ENCODE measurements around the gene ANAPC5. TPM values are rescaled to one million over a fixed set of nuclear protein-coding genes. Genes with fewer than 3 reads are reported as not detected.
"Not testable (repeated sequence)": the region's sequence is repeated elsewhere in the genome, so short reads cannot be mapped to it uniquely, and the experiment has no call there.

Gene ANAPC5
- polyA plus RNA-seq, 12 donors = 96.6 to 163 (median 120) TPM; not detected in 1

DNA sequence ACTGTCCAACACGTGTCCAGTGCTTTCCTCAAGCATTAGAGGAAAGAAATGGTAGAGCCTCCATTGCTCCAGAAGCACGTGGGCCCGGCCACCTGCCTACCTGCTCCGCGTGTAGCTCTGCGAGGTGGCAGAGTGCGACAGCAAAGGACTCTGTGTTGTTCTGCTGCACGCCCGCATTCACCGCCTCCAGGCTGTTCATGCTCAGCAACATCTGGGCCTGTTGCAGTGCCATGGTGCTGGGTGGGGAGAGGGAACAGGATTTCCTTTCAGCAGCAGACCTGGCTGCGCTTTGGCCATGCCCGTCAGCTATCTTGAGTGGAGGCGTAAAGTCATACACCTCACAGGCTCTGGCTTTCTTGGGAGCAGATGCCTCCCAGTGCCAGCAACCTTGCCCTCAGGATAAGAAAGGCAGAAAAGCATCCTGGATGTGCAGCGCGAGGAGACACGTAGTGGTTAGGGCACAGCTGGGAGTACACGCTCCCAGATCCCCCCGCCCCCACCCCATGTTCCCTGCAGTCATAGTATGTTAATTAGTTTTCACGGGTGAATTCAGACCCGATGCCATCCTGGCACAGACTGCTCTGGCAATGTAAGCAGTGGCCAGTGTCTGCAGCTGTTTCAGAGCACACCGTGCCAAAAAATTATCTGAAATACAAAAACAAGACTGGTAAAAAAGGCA, 25.1 kb downstream of the ANAPC5 start:
- DNase-seq = peak; percentile 11

DNA sequence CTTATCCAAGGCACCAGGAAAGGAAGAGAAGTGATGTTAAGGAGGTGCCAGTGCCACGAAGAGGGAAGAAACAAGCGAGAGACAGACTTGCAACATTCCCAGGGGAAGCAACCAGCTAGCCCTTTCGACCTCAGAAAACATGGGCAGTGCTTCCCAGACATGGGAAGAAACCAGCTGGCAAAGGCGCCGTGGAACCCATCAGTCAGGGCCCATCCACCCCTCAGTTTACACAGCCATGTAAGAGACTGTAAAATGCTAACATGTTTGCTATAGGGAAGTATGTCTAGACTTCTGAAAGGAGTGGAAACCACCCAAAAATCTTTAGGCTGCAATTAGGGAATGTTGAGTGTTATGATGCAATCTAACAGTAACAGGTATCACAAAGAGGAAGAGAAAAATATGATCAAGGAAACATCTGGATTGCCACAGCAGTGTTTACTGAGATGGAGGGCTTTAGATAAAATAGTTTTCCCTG, 26.3 kb downstream of the ANAPC5 start:
- DNase-seq = no peak

- DNase-seq = no peak
Measured at GRCh38 chr12:121323908-121324307, 28.3 kb downstream of the ANAPC5 start.

DNA sequence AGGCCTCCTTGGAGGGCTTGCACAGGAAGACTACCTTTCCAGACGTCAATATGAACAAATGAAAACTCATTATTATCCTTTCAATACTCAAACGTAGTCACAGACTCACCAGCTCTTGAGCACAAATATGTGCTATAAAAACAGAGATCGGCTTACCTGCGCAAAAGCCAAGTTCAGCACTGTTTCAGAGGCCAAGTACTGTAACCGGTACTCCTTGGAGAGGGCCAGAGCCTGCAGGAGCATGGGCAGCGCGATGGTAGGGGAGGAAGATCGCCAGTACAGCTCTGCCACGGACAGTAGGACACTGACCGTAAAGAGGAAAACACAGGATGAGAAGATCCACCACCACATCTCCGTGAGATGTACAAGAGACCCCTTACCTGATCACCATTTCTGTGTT, 34.1 kb downstream of the ANAPC5 start:
- DNase-seq = no peak

- DNase-seq = no peak
Measured at GRCh38 chr12:121314431-121314830, 37.8 kb downstream of the ANAPC5 start.

DNA sequence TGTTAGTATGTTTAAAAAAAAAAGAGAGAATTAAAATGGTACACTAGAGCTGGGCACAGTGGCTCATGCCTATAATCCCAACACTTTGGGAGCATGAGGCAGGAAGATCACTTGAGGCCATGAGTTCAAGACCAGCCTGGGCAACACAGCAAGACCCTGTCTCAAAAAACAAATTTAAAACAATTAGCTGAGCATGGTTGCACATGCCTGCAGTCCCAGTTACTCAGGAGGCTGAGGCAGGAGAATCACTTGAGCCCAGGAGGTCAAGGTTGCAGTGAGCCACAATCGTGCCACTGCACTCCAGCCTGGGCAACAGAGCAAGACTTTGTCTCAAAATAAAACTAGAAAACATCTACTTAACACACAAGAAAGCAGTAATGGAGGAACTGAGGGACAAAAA, 42.0 kb downstream of the ANAPC5 start:
- DNase-seq = not testable (repeated sequence)

DNA sequence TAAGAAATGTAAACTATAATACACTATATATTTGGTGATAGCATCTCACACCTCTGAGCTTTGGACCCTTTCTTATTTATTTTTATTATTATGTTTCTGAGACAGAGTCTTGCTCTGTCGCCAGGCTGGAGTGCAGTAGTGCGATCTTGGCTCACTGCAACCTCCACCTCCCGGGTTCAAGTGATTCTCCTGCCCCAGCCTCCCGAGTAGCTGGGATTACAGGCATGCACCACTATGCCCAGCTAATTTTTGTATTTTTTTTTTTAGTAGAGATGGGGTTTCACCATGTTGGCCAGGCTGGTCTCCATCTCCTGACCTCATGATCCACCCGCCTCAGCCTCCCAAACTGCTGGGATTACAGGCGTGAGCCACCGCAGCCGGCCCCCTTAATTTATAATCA, 44.8 kb downstream of the ANAPC5 start:
- not testable (repeated sequence) for DNase-seq

DNA sequence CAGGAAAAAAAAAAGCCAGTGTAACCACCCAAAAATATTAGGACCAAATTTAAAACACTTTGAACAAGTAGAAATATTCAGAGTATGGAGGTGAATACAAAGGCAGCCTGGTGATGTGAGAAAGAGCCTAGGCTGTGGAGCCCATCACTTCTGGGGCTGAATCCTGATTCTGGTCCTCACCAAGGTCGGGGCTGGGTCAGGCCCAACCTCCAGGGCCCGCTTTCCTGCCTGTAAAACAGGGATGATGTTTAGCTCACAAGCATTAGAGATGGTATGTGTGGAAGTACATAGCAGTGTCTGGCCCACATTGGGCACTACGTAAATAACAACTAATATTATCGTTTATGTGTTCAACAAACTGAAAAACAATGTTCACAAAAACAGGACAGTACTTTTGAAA, 47.9 kb downstream of the ANAPC5 start:
- no peak for DNase-seq

DNA sequence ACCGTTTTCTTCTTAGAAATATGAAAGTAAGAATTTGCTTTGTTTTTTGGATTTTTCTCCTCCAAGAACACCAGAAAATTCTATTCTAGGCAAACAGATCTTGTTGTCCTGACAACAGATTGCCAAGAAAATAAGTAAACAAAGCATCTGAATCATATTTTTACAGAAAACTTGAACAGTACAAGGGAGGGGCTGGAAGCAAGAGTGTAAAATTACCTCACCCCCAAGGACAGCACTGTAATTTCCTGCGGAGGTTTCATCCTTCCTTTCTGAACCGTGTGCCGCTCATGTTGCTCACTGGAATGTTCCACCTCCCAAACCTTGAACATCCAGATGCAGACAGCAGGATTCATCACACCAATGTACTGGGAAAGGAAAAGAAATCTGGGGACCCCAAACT, 50.3 kb downstream of the ANAPC5 start:
- no peak for DNase-seq

DNA sequence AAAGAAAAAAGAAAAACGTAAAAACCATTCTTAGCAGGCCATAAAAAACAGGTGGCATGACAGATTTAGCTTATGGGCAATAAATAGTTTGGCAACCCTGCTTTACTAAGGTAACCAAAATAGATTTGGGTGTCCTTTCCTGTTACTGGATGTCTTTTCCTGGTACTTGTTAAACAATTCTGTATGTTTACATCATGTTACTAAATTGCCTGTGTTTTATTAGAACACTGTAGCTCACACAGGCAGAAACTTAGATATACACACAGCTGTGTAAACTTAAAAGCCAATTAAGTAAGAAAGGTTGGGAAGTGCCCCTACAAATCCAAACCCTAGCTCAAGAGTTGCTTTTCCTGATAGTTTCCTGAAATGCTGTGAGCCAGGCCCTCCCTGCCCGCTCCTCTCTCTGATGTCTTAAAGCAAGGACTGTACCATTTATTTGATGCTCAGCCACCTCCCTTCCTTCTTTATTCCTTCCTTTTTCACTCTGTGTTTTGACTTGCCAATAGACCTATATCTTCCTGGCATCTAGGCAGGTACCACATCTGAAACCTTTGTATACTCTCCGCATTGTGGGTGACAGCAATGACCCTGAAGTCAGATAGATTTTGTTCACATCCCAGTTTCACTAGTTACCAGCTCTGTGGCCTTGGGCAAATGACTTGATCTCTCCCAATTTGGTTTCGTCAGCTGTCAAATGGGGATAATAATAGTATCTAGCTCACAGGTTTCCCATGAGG, 52.0 kb downstream of the ANAPC5 start:
- DNase-seq = no peak

DNA sequence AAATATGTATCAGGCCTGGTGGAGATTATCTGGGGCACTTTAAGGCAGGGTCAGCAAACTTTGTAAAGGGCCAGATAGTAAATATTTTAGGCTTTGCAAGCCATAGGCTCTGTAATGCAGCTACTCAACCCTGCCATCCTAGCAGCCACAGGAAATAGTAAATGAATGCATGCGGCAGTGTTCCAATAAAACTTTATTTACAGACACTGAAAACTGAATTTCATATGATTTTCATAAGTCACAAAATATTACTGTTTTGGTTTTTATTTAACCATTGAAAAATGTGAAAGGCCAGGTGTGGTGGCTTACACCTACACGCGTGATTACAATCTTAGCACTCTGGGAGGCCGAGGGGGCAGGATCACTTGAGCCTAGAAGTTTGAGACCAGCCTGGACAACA, 52.5 kb downstream of the ANAPC5 start:
- no peak for DNase-seq

GRCh38 chr12:121298411-121298810, 53.8 kb downstream of the ANAPC5 start:
- not testable (repeated sequence) for DNase-seq

DNA sequence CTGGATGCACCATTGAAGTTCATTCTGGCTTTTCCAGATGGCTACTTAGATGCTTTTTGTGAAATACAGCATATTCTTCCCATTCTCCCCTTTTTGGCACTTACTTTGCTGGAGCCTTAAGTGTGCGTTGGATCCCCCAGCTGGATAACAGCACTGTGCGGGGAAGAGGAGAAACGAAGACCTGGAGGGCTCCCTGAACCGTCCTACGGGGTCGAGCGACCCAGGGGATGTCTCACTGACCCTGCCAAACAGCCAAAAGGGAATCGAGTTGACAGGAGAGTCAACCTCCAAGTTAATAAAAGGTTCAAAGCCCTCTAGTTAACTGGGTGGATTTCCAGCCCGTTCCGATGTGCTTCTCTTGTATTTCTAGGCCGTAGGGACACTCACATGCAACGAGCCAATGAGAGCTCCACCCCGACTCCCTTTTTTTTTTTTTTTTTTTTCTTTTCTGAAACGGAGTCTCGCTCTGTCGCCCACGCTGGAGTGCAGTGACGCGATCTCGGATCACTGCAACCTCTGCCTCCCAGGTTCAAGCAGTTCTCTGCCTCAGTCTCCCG, 54.7 kb downstream of the ANAPC5 start:
- no peak for DNase-seq

GRCh38 chr12:121296618-121297434, 55.4 kb downstream of the ANAPC5 start, which contains the start of gene CAMKK2:
CAMKK2 (minus strand) TSS chr12:121296709; CDS start chr12:121274526, 22,183 bp downstream.
- peak; percentile 78 for DNase-seq

- no peak for DNase-seq
Measured at GRCh38 chr12:121295746-121296617, 56.2 kb downstream of the ANAPC5 start.

DNA sequence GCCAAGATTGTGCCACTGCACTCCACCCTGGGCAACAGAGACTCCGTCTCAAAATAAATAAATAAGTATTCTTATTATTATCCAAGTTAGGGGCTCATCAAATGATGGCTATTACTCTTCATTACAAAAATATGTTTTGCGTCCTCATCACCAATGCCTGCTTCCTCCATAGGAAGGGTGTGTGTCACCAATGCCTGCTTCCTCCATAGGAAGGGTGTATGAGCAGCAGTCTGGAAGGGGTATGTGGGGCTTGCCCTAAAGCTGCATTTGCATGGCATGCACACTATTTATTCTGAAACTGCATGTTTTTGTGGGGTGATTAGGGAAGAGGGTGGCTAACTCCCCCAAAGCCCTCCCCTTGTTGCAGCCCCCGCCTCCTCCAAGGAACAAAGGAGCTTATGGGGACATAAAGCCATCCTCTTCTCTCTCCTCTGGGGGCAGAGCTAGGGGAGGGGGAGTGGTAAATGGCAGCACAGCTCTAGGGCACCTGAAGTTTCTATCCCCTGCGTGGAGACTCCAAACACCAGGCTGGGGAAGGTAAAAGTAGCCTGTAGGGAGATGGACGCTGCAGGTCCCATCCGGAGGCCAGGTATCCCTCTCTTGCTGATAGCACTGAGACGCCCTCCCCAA, 57.0 kb downstream of the ANAPC5 start:
- DNase-seq = no peak

- DNase-seq = no peak
Measured at GRCh38 chr12:121294151-121294889, 57.9 kb downstream of the ANAPC5 start.

GRCh38 chr12:121293603-121294002, 58.6 kb downstream of the ANAPC5 start:
- no peak for DNase-seq

- DNase-seq = no peak
Measured at GRCh38 chr12:121290410-121290809, 61.8 kb downstream of the ANAPC5 start.

DNA sequence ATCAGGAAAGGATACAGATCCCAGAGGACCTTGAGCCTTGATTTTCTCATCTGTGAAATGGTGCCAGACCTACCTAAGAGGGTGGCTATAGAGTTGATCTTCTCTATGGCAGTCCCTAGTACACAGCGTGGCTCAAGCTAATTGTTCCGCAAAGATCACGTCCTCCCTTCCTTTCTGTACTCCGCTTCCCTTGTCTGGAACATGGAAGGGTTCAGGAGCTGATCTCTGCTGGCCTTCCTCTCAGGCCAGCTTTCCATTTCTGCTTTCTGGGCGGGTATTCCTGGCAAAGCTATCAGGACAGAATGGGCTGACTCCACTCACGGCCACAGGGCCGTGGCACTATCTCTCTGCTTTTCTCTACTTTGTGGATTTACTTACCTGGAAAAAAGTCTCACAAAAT, 62.2 kb downstream of the ANAPC5 start:
- no peak for DNase-seq

Data from muscle of arm (tissue), 12 donors.